Naive thymus-derived CD8-positive, alpha-beta T cell (primary cell): ENCODE data around the gene RGN. TPM values are rescaled to one million over a fixed set of nuclear protein-coding genes. Genes with fewer than 3 reads are reported as not detected.
"Not testable (repeated sequence)": the region's sequence is repeated elsewhere in the genome, so short reads cannot be mapped to it uniquely, and the experiment has no call there.

Source experiments
- ATAC-seq, 2 donors: fragments of 150-1000 bp; cut with Tn5 transposase in 1 of 2; sonication (Bioruptor Pico), chemical (Tn5 transposase) in 1 of 2; 1 replicate in 1 of 2; 2 replicates in 1 of 2; pipeline ENCODE4 v1.10.0; 2021; ENCODE audit warnings: mild to moderate bottlenecking in 2 of 2, moderate library complexity in 2 of 2
- POLR2A ChIA-PET: fragments of 350-600 bp; sonication (Branson Sonifier 250); formaldehyde crosslinking; loops from one replicate; lab custom pipeline; 2021; ENCODE audit warnings: antibody characterized with exemption; lab: Charles Lee
- DNase-seq, 10 donors: peaks; one replicate each; pipeline versions ENCODE4 v3.0.0 to v3.0.0-alpha.2; 2020 to 2022
- H3K27ac Mint-ChIP-seq, 10 donors: one replicate each; pipeline ENCODE4 v1.8.0; 2020 to 2022; ENCODE audit warnings: mild to moderate bottlenecking in 10 of 10, mixed read lengths in 10 of 10, moderate library complexity in 4 of 10, inconsistent platforms in 1 of 10
- H3K27me3 Mint-ChIP-seq, 5 donors: one replicate each; pipeline ENCODE4 v1.8.0; 2021 to 2022; ENCODE audit warnings: mixed read lengths in 5 of 5
- H3K36me3 Mint-ChIP-seq, 3 donors: one replicate each; pipeline ENCODE4 v1.8.0; 2020 to 2022; ENCODE audit warnings: mixed read lengths in 3 of 3, mild to moderate bottlenecking in 2 of 3, inconsistent platforms in 1 of 3
- H3K4me1 Mint-ChIP-seq, 4 donors: one replicate each; pipeline ENCODE4 v1.8.0; 2021 to 2022; ENCODE audit warnings: mixed read lengths in 4 of 4
- H3K4me3 Mint-ChIP-seq, 10 donors: one replicate each; pipeline ENCODE4 v1.8.0; 2020 to 2022; ENCODE audit warnings: mild to moderate bottlenecking in 10 of 10, mixed read lengths in 10 of 10, moderate library complexity in 6 of 10, inconsistent platforms in 1 of 10
- H3K9me3 Mint-ChIP-seq, 9 donors: one replicate each; pipeline ENCODE4 v1.8.0; 2020 to 2022; ENCODE audit warnings: mixed read lengths in 9 of 9, mild to moderate bottlenecking in 3 of 9, inconsistent platforms in 1 of 9, moderate library complexity in 1 of 9
- polyA plus RNA-seq, 3 donors: library from polyadenylated mRNA; unstranded; fragments of 300-500 nt; fragmentation: Illumina TruSeq; gene quantifications; one replicate each; pipeline ENCODE4 v1.2.3, GENCODE V29; 2021
- total RNA-seq, 8 experiments: library from RNA in 2 of 8; stranded (reverse) in 2 of 8; gene quantifications; one replicate each; pipeline ENCODE4 v1.2.3 and lab custom pipeline; 2021 to 2026

RGN gene
- total and polyA plus RNA-seq, 5 experiments from 2014 or later: not detected

DNA sequence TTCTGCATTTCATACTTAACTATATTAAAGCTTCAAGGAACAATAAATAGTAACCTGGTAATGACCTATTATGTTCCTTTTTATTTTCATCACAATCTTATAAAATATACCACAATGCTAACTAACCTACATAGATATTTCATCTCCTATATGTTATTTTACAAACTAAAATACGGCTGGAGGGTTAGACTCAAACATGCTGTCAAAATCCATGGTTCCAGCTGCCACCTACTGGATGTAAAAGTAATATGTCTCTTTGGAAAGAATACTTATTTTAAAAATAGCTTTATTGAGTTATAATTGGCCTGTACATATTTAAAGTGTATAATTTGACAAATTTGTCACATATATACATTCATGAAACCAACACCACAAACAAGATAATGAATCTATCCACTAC, 15.0 kb downstream of the RGN start:
- Mint-ChIP-seq H3K9me3 (no peaks in the 10 kb centered on the region), H3K4me1 (peaks cover 4 to 12% (median 7%) of the 10 kb centered on the region in 4 donors), H3K27me3 (no peaks in the 10 kb centered on the region), H3K36me3 (no peaks in the 10 kb centered on the region), H3K27ac (peak overlapping the region in 1 of 10 donors; percentile 6), H3K4me3 (no peak overlapping the region)
- DNase-seq (peak in 3 of 10 donors; percentile 1 to 10 (median 7)), ATAC-seq (no peak)
- POLR2A ChIA-PET: no interaction called here

DNA sequence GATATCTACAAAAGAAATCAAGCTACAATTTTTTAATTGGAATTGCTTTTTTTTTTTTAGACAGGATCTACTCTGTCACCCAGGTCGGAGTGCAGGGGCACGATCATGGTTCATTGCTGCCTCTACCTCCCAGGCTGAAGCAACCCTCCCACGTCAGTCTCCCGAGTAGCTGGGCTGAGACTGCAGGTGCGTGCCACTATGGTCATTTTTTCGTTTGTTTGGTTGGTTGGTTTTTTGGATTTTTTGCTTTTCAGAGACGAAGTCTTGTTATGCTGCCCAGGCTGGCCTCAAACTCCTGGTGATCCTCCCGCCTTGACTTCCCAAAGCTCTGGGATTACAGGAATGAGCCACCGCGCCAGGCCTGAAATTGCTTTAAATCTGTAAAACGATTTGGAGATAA, 15.6 kb downstream of the RGN start:
- POLR2A ChIA-PET: no interaction called here
- H3K9me3 Mint-ChIP-seq: no peaks in the 10 kb centered on the region

DNA sequence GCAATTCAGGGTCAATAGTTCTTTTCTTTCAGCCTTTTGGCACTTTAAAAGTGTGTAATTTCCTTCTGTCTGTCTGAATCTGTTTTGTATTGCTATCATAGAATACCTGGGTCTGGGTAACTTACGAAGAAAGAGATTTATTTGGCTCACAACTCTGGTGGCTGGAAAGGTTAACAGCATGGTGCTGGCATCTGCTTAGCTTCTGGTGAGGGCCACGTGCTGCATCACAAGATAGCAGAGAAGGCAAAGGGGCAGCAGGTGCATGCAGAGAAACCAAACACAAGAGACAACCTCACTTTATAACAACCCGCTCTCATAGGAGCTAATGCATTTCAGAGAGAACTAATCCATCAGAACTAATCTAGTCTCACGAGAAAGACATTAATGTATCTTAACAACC, 18.8 kb downstream of the RGN start:
- H3K4me3 Mint-ChIP-seq: no peak overlapping the region
- ATAC-seq (no peak), DNase-seq (no peak)
- no peaks in the 10 kb centered on the region for H3K9me3 Mint-ChIP-seq
- H3K4me1 Mint-ChIP-seq: no peaks in the 10 kb centered on the region
- no peak overlapping the region for H3K27ac Mint-ChIP-seq
- H3K36me3 Mint-ChIP-seq: no peaks in the 10 kb centered on the region
- H3K27me3 Mint-ChIP-seq: no peaks in the 10 kb centered on the region
- POLR2A ChIA-PET: no interaction called here

More for the DNA sequence above, 15.6 kb downstream of the RGN start:
- H3K4me1 Mint-ChIP-seq: peaks cover 4 to 12% (median 7%) of the 10 kb centered on the region in 4 donors
- no peak overlapping the region for H3K27ac Mint-ChIP-seq
- H3K36me3 Mint-ChIP-seq: no peaks in the 10 kb centered on the region
- no peak overlapping the region for H3K4me3 Mint-ChIP-seq
- H3K27me3 Mint-ChIP-seq: no peaks in the 10 kb centered on the region
- DNase-seq (no peak), ATAC-seq (no peak)

DNA sequence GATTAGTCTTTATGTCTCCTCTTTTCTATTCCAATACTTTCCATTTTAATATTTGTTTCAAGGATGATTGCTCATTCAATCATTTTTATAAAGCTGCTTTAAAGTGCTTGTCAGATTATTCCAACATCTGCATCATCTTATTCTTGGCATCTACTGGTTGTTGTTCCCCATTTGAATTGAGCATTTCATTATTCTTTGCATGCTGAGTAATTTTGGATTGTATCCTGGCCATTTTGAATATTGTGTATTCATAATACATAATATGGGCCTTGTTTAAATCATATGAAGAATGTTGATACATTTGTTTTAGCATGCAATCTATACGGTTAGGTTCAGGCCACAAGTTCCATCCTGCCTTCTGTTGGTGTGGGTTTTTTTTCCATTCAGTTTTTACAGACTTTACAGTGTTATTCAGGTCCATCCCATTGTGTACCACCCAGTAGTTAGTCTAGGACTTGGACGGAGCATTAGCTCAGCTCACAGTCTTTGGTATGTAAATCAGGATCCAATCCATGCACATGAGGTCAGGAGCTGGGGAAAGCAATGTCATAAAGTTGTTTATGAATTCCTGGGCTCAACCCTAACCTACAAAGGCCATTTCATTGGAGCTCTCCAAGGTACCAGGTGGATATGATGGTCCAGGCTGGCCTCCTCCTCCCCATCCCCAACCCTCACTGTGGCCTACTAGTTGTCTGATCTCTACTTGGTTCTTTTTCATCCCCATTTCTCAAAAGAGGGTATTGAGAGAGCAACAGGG, 20.3 kb downstream of the RGN start:
- Mint-ChIP-seq H3K27ac (no peak overlapping the region), H3K36me3 (no peaks in the 10 kb centered on the region), H3K9me3 (no peaks in the 10 kb centered on the region), H3K4me1 (no peaks in the 10 kb centered on the region), H3K4me3 (no peak overlapping the region), H3K27me3 (no peaks in the 10 kb centered on the region)
- no peak for DNase-seq
- POLR2A ChIA-PET: no interaction called here
- ATAC-seq: no peak

DNA sequence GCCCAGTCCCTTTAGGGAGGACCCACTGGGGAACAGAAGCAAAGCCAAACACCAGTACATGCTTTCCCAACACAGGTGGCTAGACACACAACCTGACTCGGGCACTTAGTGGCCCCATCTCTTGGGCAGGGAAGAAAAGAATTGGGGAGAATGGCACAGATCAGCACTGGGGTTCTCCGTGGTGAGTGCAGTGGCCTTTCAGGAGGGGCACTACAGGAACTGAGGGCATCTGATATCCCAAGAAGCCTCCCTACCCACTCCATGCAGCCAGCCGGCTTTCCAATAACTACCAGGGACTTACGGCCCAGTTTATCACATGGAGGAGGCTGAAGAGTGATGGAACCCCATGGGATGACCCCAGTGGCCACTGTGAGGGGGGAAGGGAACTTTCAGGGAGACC, 23.0 kb downstream of the RGN start:
- DNase-seq (no peak), ATAC-seq (no peak)
- H3K27ac Mint-ChIP-seq: no peak overlapping the region
- POLR2A ChIA-PET: no interaction called here
- H3K4me3 Mint-ChIP-seq: no peak overlapping the region
- H3K9me3 Mint-ChIP-seq: no peaks in the 10 kb centered on the region
- no peaks in the 10 kb centered on the region for H3K27me3 Mint-ChIP-seq
- no peaks in the 10 kb centered on the region for H3K36me3 Mint-ChIP-seq
- no peaks in the 10 kb centered on the region for H3K4me1 Mint-ChIP-seq

DNA sequence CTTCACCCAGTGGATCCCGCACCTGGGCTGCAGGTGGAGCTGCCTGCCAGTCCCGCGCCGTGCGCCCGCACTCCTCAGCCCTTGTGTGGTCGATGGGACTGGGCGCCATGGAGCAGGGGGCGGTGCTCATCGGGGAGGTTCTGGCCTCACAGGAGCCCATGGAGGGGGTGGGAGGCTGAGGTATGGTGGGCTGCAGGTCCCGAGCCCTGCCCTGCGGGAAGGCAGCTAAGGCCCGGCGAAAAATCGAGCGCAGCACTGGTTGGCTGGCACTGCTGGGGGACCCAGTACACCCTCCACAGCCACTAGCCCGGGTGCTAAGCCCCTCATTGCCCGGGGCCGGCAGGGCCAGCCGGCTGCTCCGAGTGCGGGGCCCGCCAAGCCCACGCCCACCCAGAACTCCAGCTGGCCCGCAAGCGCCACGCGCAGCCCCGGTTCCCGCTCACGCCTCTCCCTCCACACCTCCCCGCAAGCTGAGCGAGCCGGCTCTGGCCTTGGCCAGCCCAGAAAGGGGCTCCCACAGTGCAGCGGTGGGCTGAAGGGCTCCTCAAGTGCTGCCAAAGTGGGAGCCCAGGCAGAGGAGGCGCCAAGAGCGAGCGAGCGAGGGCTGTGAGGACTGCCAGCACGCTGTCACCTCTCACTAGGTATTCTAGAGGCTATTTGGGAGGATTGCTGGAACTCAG, 32.8 kb downstream of the RGN start:
- POLR2A ChIA-PET, H3K36me3 Mint-ChIP-seq, ATAC-seq, H3K4me3 Mint-ChIP-seq, H3K27ac Mint-ChIP-seq, H3K9me3 Mint-ChIP-seq, H3K27me3 Mint-ChIP-seq, H3K4me1 Mint-ChIP-seq, DNase-seq: not testable (repeated sequence)

DNA sequence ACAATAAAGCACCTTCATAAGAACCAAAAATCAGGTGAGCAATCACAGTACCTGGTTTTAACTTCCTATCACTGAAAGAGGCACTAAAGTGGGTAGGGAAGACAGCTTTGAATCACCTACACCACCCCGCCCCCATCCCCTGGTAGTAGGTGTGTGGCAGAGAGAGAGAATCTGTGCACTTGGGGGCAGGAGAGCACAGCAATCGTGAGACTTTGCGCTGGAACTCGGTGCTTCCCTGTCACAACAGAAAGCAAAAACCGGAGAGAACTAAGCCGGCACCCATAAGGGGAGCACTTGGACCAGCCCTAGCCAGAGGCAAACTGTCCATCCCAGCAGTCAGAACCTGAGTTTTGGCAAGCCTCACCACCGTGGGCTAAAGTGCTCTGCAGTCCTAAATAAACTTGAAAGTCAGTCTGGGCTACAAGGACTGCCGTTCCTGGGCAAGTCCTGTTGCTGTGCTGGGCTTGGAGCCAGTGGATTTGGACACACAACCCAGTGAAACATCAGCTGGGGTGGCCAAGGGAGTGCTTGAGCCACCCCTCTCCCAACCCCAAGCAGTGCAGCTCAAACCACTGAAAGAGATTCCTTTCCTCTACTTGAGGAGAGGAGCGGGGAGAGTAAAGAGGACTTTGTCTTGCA, 34.2 kb downstream of the RGN start:
- H3K9me3 Mint-ChIP-seq: peaks cover 0 to 3% (median 0%) of the 10 kb centered on the region in 9 donors
- H3K4me3 Mint-ChIP-seq: no peak overlapping the region
- POLR2A ChIA-PET: no interaction called here
- no peak overlapping the region for H3K27ac Mint-ChIP-seq
- DNase-seq (no peak), ATAC-seq (no peak)
- peaks cover 0 to 2% (median 0%) of the 10 kb centered on the region in 4 donors for H3K4me1 Mint-ChIP-seq
- H3K36me3 Mint-ChIP-seq: peaks cover 0 to 7% (median 4%) of the 10 kb centered on the region in 3 donors
- no peaks in the 10 kb centered on the region for H3K27me3 Mint-ChIP-seq

DNA sequence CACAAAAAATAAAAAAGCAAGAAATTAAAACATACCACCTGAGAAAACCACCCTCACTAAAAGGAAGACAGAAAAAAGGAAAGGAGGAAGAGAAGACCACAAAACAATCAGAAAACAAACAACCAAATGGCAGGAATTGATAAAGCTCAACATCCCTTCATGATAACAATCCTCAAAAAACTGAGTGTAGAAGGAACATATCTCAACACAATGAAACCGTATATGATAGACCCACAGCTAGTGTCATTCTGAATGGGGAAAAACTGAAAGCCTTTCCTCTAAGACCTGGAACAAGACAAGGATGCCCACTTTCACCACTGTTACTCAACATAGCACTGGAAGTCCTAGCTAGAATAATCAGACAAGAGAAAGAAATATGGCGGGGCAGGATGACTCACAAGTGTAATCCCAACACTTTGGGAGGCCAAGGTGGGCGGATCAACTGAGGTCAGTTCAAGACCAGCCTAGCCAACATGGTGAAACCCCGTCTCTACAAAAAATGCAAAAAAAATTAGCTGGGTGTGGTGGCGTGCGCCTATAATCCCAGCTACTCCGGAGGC, 38.4 kb downstream of the RGN start:
- H3K4me1 Mint-ChIP-seq, H3K9me3 Mint-ChIP-seq, H3K4me3 Mint-ChIP-seq, ATAC-seq, H3K27me3 Mint-ChIP-seq, H3K27ac Mint-ChIP-seq, DNase-seq, H3K36me3 Mint-ChIP-seq, POLR2A ChIA-PET: not testable (repeated sequence)

DNA sequence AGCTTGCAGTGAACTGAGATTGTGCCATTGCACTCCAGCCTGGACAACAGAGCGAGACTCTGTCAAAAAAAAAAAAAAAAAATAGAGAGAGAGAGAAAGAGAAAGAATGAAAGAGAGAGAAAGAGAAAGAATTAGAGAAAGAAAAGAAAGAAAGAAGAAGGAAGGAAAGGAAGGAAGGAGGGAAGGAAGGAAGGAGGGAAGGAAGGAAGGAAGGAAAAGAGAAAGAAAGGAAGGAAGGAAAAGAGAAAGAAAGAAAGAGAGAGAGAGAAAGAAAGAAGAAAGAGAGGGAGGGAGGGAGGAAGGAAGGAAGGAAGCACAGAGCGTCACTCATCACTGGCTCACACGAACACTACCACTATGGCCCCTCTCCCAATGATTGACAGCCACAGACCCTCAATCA, 46.2 kb downstream of the RGN start:
- ATAC-seq, DNase-seq, POLR2A ChIA-PET, H3K27me3 Mint-ChIP-seq, H3K9me3 Mint-ChIP-seq, H3K36me3 Mint-ChIP-seq, H3K4me3 Mint-ChIP-seq, H3K27ac Mint-ChIP-seq, H3K4me1 Mint-ChIP-seq: not testable (repeated sequence)

DNA sequence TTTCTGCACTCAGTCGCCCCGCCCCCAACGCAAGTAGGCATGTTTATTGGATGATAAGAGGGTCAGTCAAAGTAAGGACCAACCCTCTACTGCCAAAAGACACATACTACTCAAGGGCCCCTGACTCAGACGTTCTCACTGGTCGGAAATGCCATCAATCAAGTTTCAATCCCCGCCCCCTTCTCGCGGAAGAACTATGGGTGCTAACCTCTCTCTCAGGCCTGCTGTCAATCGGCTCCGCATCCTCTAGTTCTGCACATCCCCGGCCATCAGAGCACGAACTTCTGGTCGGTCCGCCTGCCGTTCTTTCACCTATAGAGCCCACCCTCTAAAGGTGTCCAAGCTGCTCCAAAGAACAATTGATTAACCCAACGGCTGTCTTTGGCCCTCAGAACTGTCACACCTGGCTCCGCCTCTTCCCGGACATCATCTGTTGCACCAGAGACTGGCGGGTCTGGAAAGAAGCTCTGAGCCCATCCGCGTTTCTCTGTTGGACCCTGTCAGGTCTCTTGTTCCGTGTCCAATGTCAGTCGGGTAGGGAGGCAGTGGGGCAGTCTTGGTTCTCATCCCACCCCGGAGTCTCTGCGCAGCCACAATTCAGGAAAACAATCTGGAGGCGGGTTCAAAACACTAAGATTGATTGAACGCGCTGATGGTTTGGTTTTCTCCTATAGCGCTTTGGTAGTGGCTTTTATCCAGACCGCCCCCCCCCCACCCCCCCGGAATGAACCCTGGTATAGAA, 51.1 kb downstream of the RGN start:
- DNase-seq (peak; percentile 66 to 95 (median 90)), ATAC-seq (peak; percentile 98)
- Mint-ChIP-seq H3K4me3 (peak overlapping the region; percentile 92 to 99 (median 96)), H3K9me3 (peaks cover 0 to 2% (median 0%) of the 10 kb centered on the region in 9 donors), H3K27ac (peak overlapping the region; percentile 90 to 98 (median 96)), H3K27me3 (no peaks in the 10 kb centered on the region), H3K4me1 (peaks cover 0 to 12% (median 2%) of the 10 kb centered on the region in 4 donors), H3K36me3 (no peaks in the 10 kb centered on the region)
- POLR2A ChIA-PET: interaction anchor here (0.6 to 2.3 kb wide), 5 partner anchors 13 to 394 kb away, joined by 3 to 19 read pairs (median 3); partner anchors contain the start of genes CDK16, NDUFB11, RBM10 and USP11

DNA sequence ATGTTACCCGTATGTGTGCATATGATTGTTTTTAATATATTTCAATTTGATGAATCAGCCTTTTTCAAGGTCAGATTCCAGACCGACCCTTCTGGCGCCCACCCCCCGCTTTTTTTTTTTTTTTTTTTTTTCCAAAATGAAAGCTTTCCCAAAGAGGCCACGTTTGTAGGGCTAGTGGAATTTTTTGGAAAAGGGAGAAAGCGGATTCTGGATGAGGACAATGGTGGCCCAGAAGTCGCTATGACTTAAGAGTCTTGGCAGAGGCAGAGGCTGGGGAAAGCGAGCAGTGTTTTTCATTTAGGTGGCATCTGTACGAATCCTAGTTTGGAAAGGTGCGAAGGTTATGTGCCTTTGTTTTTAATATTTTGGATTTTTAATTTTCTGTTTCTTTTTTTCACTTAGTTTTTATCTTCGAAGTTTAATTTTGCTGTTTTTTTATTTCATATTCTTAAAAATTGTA, 51.7 kb downstream of the RGN start:
- Mint-ChIP-seq H3K4me1 (peaks cover 0 to 12% (median 2%) of the 10 kb centered on the region in 4 donors), H3K4me3 (peak overlapping the region; percentile 26 to 99 (median 96)), H3K36me3 (no peaks in the 10 kb centered on the region), H3K9me3 (peaks cover 0 to 2% (median 0%) of the 10 kb centered on the region in 9 donors), H3K27ac (peak overlapping the region; percentile 40 to 98 (median 92)), H3K27me3 (no peaks in the 10 kb centered on the region)
- ATAC-seq: no peak
- no peak for DNase-seq
- POLR2A ChIA-PET: interaction anchor here (0.6 to 2.3 kb wide), 5 partner anchors 13 to 103 kb away, joined by 3 to 19 read pairs (median 4); partner anchors contain the start of genes CDK16, NDUFB11, RBM10 and USP11

DNA sequence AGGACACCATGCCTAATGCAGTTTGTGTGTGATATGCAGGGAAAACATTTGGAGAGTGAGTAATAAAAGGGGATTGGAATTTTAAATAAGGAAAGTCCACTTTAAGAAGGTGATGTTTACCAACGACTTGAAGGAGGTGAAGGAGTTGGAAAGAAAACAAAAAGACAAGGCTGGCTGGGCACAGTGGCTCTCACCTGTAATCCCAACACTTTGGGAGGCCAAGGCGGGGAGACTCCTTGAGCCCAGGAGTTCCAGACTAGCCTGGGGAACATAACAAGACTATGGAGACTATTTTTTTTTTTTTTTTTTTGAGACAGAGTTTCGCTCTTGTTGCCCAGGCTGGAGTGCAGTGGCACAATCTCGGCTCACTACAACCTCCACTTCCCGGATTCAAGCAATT, 55.2 kb downstream of the RGN start:
- no peak for DNase-seq
- Mint-ChIP-seq H3K36me3 (peaks cover 0 to 5% (median 0%) of the 10 kb centered on the region in 3 donors), H3K4me3 (no peak overlapping the region), H3K9me3 (no peaks in the 10 kb centered on the region), H3K27ac (no peak overlapping the region), H3K4me1 (peaks cover 0 to 9% (median 2%) of the 10 kb centered on the region in 4 donors), H3K27me3 (no peaks in the 10 kb centered on the region)
- ATAC-seq: no peak
- POLR2A ChIA-PET: interaction anchor here (0.7 kb wide), 1 partner anchor 1943 kb away, joined by 3 read pairs; no protein-coding TSS in a partner anchor
